GM15510 (cell line): ENCODE data around the gene TAAR1.

Experiments used
- POLR2A ChIP-seq: IDR thresholded peaks from 3 replicates; pipeline ENCODE4 v1.6.1; 2011; ENCODE audit warnings: borderline replicate concordance; ENCODE audit not compliant: insufficient read length; ENCODE audit errors: extremely low read depth

The TAAR1 gene

GRCh38 chr6:132659082-132659481, at the start of gene TAAR1:
Gene TAAR1 (minus strand): TSS chr6:132659182. CDS start chr6:132646003, 13,179 bp downstream.
- TF ChIP-seq POLR2A: no peak

GRCh38 chr6:132708771-132709170, 49.8 kb upstream of the TAAR1 start:
- TF ChIP-seq POLR2A: no peak

- TF ChIP-seq POLR2A: no peak
Observed at GRCh38 chr6:132708002-132708401, 49.0 kb upstream of the TAAR1 start.

- TF ChIP-seq POLR2A: no peak
Observed at GRCh38 chr6:132703936-132704335, 45.0 kb upstream of the TAAR1 start.

- no peak for TF ChIP-seq POLR2A
Observed at GRCh38 chr6:132698608-132699007, 39.6 kb upstream of the TAAR1 start.

GRCh38 chr6:132695773-132696172, 36.8 kb upstream of the TAAR1 start:
- no peak for TF ChIP-seq POLR2A

- no peak for TF ChIP-seq POLR2A
Observed at GRCh38 chr6:132693478-132693877, 34.5 kb upstream of the TAAR1 start.

GRCh38 chr6:132690678-132691077, 31.7 kb upstream of the TAAR1 start:
- no peak for TF ChIP-seq POLR2A

GRCh38 chr6:132687306-132687705, 28.3 kb upstream of the TAAR1 start:
- TF ChIP-seq POLR2A: no peak

GRCh38 chr6:132686531-132686930, 27.5 kb upstream of the TAAR1 start:
- TF ChIP-seq POLR2A: no peak

GRCh38 chr6:132685009-132685408, 26.0 kb upstream of the TAAR1 start:
- TF ChIP-seq POLR2A: no peak

- TF ChIP-seq POLR2A: no peak
Observed at GRCh38 chr6:132684272-132684671, 25.3 kb upstream of the TAAR1 start.

- TF ChIP-seq POLR2A: no peak
Observed at GRCh38 chr6:132683543-132683942, 24.6 kb upstream of the TAAR1 start.

- TF ChIP-seq POLR2A: no peak
Observed at GRCh38 chr6:132675749-132676148, 16.8 kb upstream of the TAAR1 start.

- no peak for TF ChIP-seq POLR2A
Observed at GRCh38 chr6:132675002-132675401, 16.0 kb upstream of the TAAR1 start.

- no peak for TF ChIP-seq POLR2A
Observed at GRCh38 chr6:132673376-132674094, 14.6 kb upstream of the TAAR1 start.

- TF ChIP-seq POLR2A: no peak
Observed at GRCh38 chr6:132671295-132671694, 12.3 kb upstream of the TAAR1 start.

GRCh38 chr6:132669690-132670291, 10.8 kb upstream of the TAAR1 start:
- TF ChIP-seq POLR2A: no peak

- no peak for TF ChIP-seq POLR2A
Observed at GRCh38 chr6:132666118-132666517, 7.1 kb upstream of the TAAR1 start.
